IMR-90 (cell line): ENCODE data around the gene PLD1.

Source experiments
- POLR2A ChIP-seq: IDR thresholded peaks from 2 replicates; pipeline ENCODE4 v1.6.1; 2012; ENCODE audit warnings: mild to moderate bottlenecking, low read depth, low read length
- TF ChIP-seq, protein P1 (sequence below): conservative IDR thresholded peaks from 2 replicates; pipeline ENCODE4 v1.5.1; 2012; ENCODE audit warnings: mild to moderate bottlenecking, low read depth, low read length, improper control_type of control experiment

DNA sequence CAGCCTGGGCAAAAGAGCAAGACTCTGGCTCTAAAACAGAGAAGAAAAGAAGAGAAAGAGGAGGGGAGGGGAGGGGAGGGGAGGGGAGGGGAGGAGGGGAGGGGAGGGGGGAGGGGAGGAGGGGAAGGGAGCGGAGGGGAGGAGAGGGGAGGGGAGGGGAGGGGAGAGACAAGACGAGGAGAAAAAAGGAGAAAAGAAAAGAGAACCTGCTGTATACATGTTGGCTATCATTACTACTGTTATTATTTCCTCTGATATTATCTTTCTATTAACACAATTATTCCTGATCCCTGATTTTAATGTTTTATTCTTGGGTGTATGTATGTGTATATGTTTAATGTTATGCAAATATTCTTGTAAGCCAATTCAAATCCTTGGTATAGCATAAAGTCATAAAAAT is 46.9 kb downstream of the PLD1 start:
- TF ChIP-seq POLR2A: no peak
- TF ChIP-seq, protein P1, sequence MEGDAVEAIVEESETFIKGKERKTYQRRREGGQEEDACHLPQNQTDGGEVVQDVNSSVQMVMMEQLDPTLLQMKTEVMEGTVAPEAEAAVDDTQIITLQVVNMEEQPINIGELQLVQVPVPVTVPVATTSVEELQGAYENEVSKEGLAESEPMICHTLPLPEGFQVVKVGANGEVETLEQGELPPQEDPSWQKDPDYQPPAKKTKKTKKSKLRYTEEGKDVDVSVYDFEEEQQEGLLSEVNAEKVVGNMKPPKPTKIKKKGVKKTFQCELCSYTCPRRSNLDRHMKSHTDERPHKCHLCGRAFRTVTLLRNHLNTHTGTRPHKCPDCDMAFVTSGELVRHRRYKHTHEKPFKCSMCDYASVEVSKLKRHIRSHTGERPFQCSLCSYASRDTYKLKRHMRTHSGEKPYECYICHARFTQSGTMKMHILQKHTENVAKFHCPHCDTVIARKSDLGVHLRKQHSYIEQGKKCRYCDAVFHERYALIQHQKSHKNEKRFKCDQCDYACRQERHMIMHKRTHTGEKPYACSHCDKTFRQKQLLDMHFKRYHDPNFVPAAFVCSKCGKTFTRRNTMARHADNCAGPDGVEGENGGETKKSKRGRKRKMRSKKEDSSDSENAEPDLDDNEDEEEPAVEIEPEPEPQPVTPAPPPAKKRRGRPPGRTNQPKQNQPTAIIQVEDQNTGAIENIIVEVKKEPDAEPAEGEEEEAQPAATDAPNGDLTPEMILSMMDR: no peak
